NCI-H524 (cell line): ENCODE data around the gene KIAA1549.
"Not testable (repeated sequence)": the region's sequence is repeated elsewhere in the genome, so short reads cannot be mapped to it uniquely, and the experiment has no call there.

Experiments
- DNase-seq, 2 experiments: peaks; one replicate each; lab custom pipeline; 2025; lab: John Stamatoyannopoulos, UW

KIAA1549 gene

GRCh38 chr7:138849701-138850100 lies 131.5 kb downstream of the KIAA1549 start:
- no peak for DNase-seq

GRCh38 chr7:138848056-138848980 lies 132.9 kb downstream of the KIAA1549 start:
- no peak for DNase-seq

GRCh38 chr7:138845711-138846110 lies 135.5 kb downstream of the KIAA1549 start:
- no peak for DNase-seq

GRCh38 chr7:138843632-138844580 lies 137.3 kb downstream of the KIAA1549 start:
- DNase-seq: no peak

- no peak for DNase-seq
These were observed 139.1 kb downstream of the KIAA1549 start for GRCh38 chr7:138842111-138842510.

- no peak for DNase-seq
These were observed 143.0 kb downstream of the KIAA1549 start for GRCh38 chr7:138838166-138838565.

GRCh38 chr7:138837627-138838026 lies 143.6 kb downstream of the KIAA1549 start:
- no peak for DNase-seq

- DNase-seq: no peak
These were observed 146.1 kb downstream of the KIAA1549 start for GRCh38 chr7:138835087-138835486.

GRCh38 chr7:138834583-138834982 lies 146.6 kb downstream of the KIAA1549 start:
- no peak for DNase-seq

GRCh38 chr7:138833596-138833995 lies 147.6 kb downstream of the KIAA1549 start:
- no peak for DNase-seq

GRCh38 chr7:138832966-138833365 lies 148.2 kb downstream of the KIAA1549 start:
- no peak for DNase-seq

GRCh38 chr7:138829335-138829734 lies 151.9 kb downstream of the KIAA1549 start:
- no peak for DNase-seq

GRCh38 chr7:138828302-138828701 lies 152.9 kb downstream of the KIAA1549 start:
- no peak for DNase-seq

GRCh38 chr7:138825049-138825721 lies 156.0 kb downstream of the KIAA1549 start:
- no peak for DNase-seq

- DNase-seq: no peak
These were observed 158.2 kb downstream of the KIAA1549 start for GRCh38 chr7:138822867-138823535.

GRCh38 chr7:138821912-138822311 lies 159.3 kb downstream of the KIAA1549 start:
- no peak for DNase-seq

GRCh38 chr7:138819625-138820024 lies 161.6 kb downstream of the KIAA1549 start:
- DNase-seq: no peak

- DNase-seq: no peak
These were observed 164.5 kb downstream of the KIAA1549 start for GRCh38 chr7:138816650-138817049.

GRCh38 chr7:138814816-138815332 lies 166.3 kb downstream of the KIAA1549 start:
- DNase-seq: no peak

GRCh38 chr7:138813945-138814344 lies 167.2 kb downstream of the KIAA1549 start:
- no peak for DNase-seq

- not testable (repeated sequence) for DNase-seq
These were observed 169.9 kb downstream of the KIAA1549 start for GRCh38 chr7:138811327-138811726.
